Activated CD4-positive, alpha-beta T cell treated with anti-CD3 and anti-CD28 coated beads, Interleukin-2, amount 50 U/mL, for 1 hour (primary cell): ENCODE data around the gene ASCC2.
"Not testable (repeated sequence)": the region's sequence is repeated elsewhere in the genome, so short reads cannot be mapped to it uniquely, and the experiment has no call there.

Experiments
- DNase-seq: peaks from one replicate; pipeline ENCODE4 v3.0.0-alpha.2; 2020

ASCC2 gene, protein sequence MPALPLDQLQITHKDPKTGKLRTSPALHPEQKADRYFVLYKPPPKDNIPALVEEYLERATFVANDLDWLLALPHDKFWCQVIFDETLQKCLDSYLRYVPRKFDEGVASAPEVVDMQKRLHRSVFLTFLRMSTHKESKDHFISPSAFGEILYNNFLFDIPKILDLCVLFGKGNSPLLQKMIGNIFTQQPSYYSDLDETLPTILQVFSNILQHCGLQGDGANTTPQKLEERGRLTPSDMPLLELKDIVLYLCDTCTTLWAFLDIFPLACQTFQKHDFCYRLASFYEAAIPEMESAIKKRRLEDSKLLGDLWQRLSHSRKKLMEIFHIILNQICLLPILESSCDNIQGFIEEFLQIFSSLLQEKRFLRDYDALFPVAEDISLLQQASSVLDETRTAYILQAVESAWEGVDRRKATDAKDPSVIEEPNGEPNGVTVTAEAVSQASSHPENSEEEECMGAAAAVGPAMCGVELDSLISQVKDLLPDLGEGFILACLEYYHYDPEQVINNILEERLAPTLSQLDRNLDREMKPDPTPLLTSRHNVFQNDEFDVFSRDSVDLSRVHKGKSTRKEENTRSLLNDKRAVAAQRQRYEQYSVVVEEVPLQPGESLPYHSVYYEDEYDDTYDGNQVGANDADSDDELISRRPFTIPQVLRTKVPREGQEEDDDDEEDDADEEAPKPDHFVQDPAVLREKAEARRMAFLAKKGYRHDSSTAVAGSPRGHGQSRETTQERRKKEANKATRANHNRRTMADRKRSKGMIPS

DNA sequence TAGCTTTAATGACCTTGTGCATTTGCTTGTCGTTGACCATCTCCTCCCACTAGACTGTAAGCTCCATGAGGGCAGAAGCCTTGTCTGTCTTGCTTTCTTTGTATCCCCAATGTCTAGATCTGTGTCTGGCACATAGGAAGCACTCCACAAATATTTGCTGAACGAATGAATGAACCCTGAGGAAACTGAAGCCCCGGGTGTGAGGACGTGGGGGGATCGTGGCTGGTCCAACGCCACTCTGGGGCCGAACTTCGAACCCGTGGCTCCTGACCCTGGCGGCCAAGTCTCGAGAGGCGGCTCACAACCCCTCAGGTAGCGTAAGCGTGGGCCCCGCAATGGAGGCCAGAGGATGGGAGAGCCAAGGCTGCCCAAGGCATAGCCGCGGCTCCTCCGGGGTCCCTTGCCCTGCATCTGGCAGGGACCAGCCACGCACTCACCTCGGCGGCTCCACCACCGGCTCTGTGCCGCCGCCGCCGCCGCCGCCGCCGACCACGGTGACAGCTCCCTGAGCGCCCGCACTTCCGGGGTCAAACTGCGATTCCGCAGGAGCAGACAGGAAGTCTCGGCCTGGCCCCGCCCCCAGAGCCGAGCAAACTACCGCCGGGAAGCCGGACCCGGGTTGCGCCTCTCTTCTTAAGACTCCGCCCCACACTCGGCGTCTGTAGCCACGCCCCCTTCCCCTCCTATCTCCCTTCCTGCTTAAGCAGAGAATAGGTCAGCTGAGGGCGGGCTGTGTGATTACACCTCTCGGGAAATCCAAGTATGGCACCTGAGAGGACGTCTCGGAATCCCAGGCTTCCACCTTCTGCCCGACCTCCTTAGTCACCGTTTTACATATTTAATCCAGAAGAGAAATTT is at the start of gene ASCC2:
ASCC2 (minus strand) TSS at position 534 of the 858 bp plus-strand sequence. CDS start 5,949 bp downstream, outside the sequence.
- peak; percentile 99 for DNase-seq

- DNase-seq = no peak
These were observed 49.3 kb upstream of the ASCC2 start for GRCh38 chr22:29887358-29887757.

GRCh38 chr22:29886596-29886995 is 48.5 kb upstream of the ASCC2 start:
- DNase-seq = no peak

DNA sequence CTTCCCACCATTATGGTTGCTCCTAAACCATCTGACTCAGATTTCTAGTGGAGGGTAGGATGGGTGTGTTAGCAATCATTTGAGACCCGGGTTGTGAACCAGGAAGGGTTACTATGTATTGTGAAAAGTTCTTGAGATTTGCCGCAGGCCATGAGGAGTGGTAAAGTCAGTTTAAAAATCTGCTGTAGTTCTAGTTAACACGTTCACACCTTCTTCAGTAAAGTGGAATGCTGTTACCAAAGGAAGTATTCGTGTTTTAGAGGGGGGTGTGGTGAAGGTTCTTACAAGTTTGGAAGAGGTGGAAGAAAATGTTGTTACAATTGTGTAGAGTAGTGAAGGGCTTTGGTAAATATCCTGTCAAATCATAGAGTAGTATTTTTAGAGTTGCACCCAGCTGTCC is 47.5 kb upstream of the ASCC2 start:
- DNase-seq = no peak

GRCh38 chr22:29883775-29884097 is 45.7 kb upstream of the ASCC2 start:
- no peak for DNase-seq

DNA sequence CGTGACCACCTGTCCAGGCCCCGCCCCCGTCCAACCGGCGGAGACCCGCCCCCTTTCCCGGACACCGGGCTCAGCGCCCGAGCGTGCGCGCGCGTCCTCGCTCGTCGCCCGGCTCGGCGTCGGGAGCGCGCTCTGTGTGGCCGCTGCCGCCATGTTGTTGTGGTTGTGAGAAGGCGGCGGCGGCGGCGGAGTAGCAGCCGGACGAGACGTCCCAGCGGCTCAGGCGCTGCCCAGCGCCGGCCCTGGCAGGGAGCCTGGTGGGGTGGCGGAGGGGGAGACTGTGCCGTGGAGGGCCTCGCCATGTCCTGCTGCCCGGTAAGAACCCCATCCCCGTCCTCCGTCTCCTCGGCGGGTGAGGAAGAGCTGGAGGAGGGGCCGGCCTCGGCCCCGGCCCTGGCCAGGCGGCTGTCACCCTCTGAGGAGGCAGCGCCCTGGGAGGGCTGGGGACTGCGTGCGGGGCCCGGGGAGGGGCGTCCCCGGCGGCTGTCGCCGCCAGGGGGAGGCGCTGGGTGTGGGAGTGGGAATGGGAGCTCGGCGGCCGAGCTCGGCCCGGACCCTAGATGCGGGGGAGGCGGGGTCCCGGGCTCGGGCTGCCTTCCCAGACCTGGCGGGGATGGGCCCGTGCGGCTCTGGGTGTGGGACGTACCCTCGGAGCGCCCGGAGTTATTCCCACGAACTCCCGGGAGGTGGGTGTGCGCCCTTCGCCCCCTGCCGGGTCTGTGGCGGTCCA is 45.1 kb upstream of the ASCC2 start, which contains the start of gene MTMR3:
MTMR3 (plus strand) TSS at position 130 of the 730 bp plus-strand sequence. CDS start 87,886 bp downstream, outside the sequence.
- DNase-seq = peak; percentile 89

- DNase-seq = no peak
These were observed 44.6 kb upstream of the ASCC2 start for GRCh38 chr22:29882716-29883044.

DNA sequence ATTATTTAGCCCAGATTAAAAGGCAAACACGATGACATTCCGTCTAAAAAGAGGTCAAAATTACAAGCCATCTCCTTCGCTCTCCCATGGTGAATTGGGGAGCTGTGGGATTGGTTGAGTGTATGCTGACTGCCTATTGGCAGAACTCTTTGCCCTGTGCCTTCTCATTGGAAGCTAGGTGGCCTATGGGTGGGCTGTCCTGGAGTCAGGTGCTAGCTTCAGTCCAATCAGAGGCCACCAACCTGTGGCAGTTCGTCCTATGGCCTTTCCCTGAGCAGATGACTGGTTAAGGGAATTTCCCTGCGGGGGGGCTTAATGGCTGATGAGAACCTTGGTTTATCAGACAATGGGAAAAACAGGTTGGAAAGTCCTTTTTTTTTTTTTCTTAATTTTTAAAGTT is 41.7 kb upstream of the ASCC2 start:
- DNase-seq = no peak

GRCh38 chr22:29877620-29878019 is 39.5 kb upstream of the ASCC2 start:
- DNase-seq = no peak

- DNase-seq = no peak
These were observed 35.9 kb upstream of the ASCC2 start for GRCh38 chr22:29873943-29874342.

DNA sequence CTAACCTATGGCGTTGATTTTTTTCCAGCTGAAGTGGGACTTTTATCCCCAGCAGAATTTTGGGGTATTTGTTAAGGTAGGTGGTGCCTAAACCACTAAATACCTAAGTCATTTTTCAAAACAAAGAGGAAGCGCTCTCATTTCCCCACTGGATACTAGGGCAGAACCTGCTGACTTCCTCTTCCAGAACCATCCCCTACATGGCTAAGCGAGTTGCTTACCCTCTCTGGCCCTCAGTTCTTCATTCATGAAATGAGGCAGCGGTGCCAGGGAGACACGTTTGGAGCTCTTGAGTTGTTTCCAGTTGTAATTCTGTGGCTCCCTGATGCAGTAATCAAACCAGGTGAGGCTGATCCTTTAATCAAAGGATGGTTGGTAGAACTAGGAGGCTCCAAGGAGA is 34.9 kb upstream of the ASCC2 start:
- no peak for DNase-seq

- no peak for DNase-seq
These were observed 34.2 kb upstream of the ASCC2 start for GRCh38 chr22:29872144-29872893.

GRCh38 chr22:29871684-29872083 is 33.6 kb upstream of the ASCC2 start:
- DNase-seq = no peak

DNA sequence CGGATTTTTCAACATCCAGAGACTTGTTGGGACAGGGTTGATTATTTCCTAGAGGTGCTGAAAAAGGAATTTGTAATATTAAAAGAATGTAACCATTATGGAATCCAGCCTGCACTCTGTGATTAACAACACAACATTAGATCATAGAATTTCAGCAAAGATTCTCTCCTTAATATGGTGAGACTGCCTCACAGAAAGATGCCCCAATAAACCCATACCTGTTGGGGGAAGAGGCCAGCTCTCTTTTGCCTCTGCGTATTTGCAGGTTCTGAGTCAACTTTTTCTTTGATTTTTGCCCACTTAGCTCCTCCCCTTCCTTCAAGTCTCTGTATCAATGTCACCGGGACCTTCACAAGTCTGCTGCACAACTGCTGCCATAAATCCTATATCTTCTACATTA is 32.5 kb upstream of the ASCC2 start:
- DNase-seq = no peak

- DNase-seq = no peak
These were observed 29.8 kb upstream of the ASCC2 start for GRCh38 chr22:29867851-29868250.

GRCh38 chr22:29867260-29867659 is 29.2 kb upstream of the ASCC2 start:
- DNase-seq = no peak

DNA sequence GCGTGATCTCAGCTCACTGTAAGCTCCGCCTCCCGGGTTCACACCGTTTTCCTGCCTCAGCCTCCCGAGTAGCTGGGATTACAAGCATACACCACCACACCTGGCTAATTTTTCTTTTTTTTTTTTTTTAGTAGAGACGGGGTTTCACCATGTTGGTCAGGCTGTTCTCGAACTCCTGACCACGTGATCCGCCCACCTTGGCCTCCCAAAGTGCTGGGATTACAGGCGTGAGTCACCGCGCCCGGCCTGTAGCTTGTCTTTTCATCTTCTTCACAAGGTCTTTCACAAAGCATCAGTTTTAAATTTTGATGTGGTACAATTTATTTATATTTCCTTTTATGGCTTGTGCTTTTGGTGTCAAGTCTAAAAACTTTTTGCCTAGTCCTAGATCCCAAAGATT is 27.5 kb upstream of the ASCC2 start:
- DNase-seq = not testable (repeated sequence)

- no peak for DNase-seq
These were observed 23.7 kb upstream of the ASCC2 start for GRCh38 chr22:29861672-29862297.

DNA sequence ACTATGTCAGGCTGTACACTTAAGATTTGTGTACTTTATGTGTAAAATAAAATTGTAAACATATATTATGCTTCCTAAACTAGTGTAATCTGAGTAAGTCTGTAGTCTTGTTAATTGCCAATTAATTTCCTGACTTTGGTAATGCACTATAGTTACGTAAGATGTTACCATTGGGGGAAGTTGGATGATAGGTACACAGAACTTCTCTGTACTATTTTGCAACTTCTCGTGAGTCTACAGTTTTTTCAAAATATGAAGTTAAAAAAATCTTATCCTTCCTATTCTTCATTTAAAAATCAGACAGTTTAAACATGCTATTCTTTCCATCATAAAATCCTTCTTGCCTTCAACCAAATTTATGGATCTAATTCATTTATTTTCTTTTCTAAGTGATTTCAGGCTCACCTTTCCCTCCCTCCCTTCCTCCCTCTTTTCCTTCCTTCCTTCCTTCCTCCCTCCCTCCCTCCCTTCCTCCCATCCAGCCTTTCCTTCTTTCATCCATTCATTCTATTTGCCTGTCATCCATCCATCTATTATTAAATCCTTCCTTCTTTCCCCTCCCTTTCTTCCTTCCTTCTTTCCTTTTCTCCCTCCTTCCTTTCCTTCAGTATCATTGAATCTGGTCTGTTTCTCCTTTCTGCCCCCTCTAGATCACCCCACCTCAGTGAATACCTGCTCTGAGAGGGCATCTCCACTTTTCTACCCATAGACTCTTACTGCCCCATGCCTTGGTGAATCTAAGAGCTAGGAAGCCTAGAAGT is 22.1 kb upstream of the ASCC2 start:
- no peak for DNase-seq

- DNase-seq = not testable (repeated sequence)
These were observed 21.0 kb upstream of the ASCC2 start for GRCh38 chr22:29859030-29859429.

DNA sequence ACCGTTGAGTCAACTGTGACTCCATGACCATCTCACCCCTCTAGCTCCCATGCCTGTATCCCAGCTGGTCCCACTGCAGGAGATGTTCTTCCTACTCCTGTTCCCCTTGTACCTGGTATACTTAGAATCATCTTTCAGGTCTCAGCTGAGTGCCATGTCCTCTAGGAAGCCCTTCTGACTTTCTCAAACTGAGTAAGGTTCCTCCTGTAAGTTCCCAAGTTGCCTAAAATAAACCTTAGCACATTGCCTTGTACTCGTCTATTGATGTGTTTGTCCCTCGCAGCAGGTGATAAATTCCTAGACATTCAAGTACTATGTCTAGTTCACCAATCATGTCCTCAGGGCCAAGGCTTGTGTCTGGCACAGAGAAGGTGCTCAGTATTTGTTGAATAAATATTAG is 18.4 kb upstream of the ASCC2 start:
- DNase-seq = no peak
